Kidney epithelial cell (primary cell): ENCODE results near the gene NR3C2. TPM values are rescaled to one million over a fixed set of nuclear protein-coding genes. Genes with fewer than 3 reads are reported as not detected.

Experiments
- DNase-seq: peaks from one replicate; pipeline ENCODE4 v3.0.0-alpha.2; 2010; ENCODE audit warnings: low read depth
- H3K27me3 ChIP-seq: 2 replicates; pipeline ENCODE4 v1.6.0; 2011; ENCODE audit warnings: low read length; ENCODE audit not compliant: control insufficient read depth, insufficient read depth
- H3K36me3 ChIP-seq: 2 replicates; pipeline ENCODE4 v1.5.1; 2011; ENCODE audit warnings: low read length; ENCODE audit not compliant: control insufficient read depth, insufficient read depth
- H3K4me3 ChIP-seq: 2 replicates; pipeline ENCODE4 v1.5.1; 2011; ENCODE audit warnings: low read depth, mild to moderate bottlenecking, control low read depth, low read length
- total RNA-seq: library from RNA; depleted of rRNA; stranded (reverse); fragments of >200 nt; gene quantifications from 2 replicates; pipeline ENCODE4 v1.2.3, GENCODE V29; 2015
- TF ChIP-seq, protein P1 (sequence below): IDR thresholded peaks from 2 replicates; pipeline ENCODE4 v1.5.1; 2011; ENCODE audit warnings: mild to moderate bottlenecking, moderate library complexity, low read length, control low read depth, inconsistent platforms; ENCODE audit not compliant: insufficient read depth, poor library complexity, severe bottlenecking

NR3C2 gene
- total RNA-seq = 2.5 and 6.5 TPM in 2 replicates

DNA sequence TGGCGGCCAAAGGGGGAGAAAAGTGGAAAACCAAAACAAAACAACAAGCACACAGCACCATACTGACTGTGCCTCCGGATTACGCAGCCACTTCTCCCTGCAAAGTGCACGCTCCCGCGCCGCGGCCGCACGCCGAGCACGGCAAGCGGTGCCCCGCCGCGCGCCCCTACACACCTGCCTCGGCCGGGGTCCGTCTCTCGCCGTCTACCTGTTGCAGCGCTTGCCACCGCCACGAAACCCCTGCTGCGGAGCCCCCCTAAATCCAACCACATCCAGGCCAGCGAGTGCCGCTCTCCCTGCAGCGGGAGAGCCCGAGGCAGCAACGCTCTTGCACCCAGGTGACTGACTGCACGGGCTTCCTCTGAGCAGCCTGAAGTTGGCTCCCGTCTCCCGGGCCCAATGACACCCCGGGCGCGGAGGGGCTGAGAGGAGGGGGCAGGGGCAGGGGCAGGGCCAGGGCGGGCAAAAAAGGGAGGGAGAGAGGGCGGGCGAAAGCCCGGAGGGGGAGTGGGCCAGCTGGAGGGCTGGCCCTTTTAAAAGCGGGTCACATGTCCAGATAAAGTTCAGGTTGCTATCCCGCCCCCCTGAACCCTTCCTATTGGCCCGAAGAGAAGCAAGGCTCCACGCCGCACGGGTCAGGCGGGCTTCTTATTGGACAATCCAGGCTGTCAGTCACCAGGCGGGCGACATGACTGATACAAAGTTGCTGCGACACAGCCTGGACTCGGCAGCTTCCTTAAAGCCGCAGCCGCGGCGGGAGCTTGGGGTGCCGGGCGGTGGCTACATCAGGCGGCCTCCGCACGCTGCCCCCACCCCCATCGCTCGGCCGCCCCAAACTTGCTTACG lies at the start of gene NR3C2:
Gene NR3C2 (minus strand): TSS at position 429 of the 846 bp plus-strand sequence.
- TF ChIP-seq, protein P1, sequence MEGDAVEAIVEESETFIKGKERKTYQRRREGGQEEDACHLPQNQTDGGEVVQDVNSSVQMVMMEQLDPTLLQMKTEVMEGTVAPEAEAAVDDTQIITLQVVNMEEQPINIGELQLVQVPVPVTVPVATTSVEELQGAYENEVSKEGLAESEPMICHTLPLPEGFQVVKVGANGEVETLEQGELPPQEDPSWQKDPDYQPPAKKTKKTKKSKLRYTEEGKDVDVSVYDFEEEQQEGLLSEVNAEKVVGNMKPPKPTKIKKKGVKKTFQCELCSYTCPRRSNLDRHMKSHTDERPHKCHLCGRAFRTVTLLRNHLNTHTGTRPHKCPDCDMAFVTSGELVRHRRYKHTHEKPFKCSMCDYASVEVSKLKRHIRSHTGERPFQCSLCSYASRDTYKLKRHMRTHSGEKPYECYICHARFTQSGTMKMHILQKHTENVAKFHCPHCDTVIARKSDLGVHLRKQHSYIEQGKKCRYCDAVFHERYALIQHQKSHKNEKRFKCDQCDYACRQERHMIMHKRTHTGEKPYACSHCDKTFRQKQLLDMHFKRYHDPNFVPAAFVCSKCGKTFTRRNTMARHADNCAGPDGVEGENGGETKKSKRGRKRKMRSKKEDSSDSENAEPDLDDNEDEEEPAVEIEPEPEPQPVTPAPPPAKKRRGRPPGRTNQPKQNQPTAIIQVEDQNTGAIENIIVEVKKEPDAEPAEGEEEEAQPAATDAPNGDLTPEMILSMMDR = no peak
- peaks cover 8% of the 10 kb centered on the region for H3K27me3 ChIP-seq
- peak; percentile 92 for DNase-seq
- H3K36me3 ChIP-seq = no peaks in the 10 kb centered on the region
- peak within 1 kb of the TSS; percentile 73 for H3K4me3 ChIP-seq

DNA sequence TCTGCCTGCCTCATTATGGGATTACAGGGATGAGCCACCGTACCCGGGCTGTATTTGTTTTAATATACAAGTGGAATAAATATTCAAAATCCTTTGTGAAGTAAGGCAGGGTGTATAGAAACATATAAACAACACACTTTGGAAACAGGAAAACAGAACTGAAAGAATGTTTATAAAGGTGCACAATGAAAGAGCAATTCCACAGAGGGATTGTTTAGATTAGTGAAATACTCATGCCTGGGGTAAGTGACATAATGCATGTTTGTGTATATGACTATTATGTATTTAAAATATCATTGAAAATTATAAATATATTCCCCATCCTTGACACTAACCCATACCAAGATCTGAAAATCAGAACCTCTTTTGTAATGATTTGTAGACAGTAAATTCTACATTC lies 45.0 kb upstream of the NR3C2 start:
- H3K4me3 ChIP-seq = no peak overlapping the region
- TF ChIP-seq, protein P1 = no peak

DNA sequence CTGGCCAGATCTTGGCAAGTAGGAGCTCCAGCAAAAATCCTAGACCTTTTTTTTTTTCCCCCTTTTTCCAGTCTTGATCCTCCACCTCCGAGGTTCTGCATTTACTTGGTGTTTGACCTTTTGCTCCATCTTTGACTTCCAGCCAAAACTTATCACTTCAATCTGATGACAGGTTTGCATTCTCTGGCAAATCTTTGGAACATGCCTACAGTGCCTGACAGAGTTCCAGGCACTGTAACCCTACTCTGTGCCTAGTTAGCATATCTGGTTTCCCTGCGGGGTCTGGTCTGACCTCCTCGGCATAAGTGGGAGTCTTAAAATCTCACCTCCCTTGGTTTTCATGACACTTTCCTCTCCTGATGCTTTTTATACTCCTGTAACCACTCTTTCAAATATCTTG lies 39.4 kb upstream of the NR3C2 start:
- TF ChIP-seq, protein P1 = no peak
- Histone ChIP-seq H3K27me3 (no peaks in the 10 kb centered on the region), H3K36me3 (no peaks in the 10 kb centered on the region), H3K4me3 (no peak overlapping the region)
- no peak for DNase-seq

More for the DNA sequence above, 45.0 kb upstream of the NR3C2 start:
- DNase-seq = no peak
- Histone ChIP-seq H3K27me3 (no peaks in the 10 kb centered on the region), H3K36me3 (no peaks in the 10 kb centered on the region)

DNA sequence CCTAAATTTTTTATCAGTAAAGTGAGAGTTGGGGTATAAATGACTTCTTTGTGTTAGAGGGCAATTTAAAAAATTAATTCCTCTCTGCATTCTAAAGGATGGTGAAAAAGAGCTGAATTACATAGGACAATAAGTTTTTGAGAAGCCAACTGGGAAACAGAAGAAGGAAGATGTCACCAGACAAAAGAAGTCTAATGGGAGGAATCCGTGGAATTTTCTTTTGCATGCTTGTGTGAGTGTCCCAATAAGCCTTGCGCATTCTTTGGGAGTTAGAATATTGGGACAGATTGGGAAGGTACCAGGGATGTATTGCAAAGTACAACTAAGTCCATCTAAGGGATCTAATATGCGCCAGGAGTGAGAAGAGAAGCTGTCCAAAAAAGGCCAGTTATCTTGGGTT lies 35.1 kb upstream of the NR3C2 start:
- TF ChIP-seq, protein P1 = no peak
- DNase-seq = no peak
- Histone ChIP-seq H3K36me3 (no peaks in the 10 kb centered on the region), H3K27me3 (no peaks in the 10 kb centered on the region), H3K4me3 (no peak overlapping the region)

DNA sequence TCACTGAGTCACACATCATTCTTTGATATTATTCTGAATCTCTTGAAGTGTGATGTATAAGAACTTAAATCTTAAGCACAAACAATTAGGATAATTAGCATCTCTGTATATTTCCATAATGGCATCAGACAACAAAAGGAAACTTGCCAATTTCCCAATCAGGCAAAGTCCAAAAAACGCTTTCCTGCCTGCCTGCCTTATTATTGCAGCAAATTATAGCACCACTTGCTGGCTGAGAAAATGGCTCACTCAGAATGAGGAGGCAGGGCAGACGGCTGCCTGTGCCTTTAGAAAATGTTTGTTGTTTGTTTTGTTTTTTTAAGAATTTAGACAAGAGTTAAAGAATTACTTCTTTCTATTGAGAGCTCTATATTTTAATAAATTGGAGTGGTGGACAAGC lies 27.7 kb upstream of the NR3C2 start:
- Histone ChIP-seq H3K36me3 (no peaks in the 10 kb centered on the region), H3K4me3 (no peak overlapping the region), H3K27me3 (no peaks in the 10 kb centered on the region)
- TF ChIP-seq, protein P1 = no peak
- DNase-seq = no peak
